ENCODE measurements around the gene IL17RB.

IL17RB gene

DNA sequence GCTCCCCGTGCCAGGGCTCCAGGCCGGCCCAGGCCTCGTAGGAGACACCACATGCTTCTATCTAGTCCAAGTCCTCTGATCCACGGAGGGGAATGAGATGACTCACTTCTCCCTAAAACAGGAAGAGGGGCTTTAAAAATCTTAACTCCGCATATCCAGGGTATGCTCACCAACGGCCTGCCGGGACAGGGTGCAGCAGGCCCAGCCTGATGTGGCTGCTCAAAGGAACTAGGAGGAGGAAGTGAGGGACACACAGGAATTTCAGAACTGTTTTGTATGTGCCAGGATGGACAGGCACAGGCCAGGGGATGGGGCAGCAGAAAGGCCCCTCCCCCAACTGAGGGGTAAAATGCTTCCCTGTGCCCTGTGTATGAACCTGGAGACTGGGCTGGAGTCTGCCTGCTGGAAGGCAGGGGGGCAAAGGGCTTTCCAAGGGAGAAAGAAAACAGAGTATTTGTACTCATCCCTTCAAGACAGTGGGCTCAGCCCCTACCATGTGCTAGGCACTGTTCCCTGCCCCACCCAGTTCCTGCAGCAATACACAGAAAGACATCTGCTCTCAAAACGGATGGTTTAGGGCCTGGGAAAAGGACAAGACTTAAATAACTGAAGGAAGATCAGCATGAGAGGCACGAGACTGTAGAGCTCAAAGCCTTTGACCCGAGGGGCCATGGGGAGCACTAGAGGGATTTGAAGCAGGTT is 22.3 kb upstream of the IL17RB start:
- TF ChIP-seq POU2F2 (IDR thresholded peaks at IDR 0.05; ENCODE audit: low read depth, low read length) (no peak), POLR2A (IDR thresholded peaks at IDR 0.05; ENCODE audit: low read depth, low read length) (no peak), TAF1 (IDR thresholded peaks at IDR 0.05; ENCODE audit: low read depth, low read length) (no peak), SPI1 (IDR thresholded peaks at IDR 0.05; ENCODE audit: low read depth, low read length) (no peak), POLR2AphosphoS5 (IDR thresholded peaks at IDR 0.05; ENCODE audit: low read depth, low read length) (no peak), PAX5 (IDR thresholded peaks at IDR 0.05; ENCODE audit: insufficient read depth, low read length, severe bottlenecking) (no peak)
- no peak for DNase-seq (ENCODE audit: insufficient read length, low spot score)
- FAIRE-seq: no peak

DNA sequence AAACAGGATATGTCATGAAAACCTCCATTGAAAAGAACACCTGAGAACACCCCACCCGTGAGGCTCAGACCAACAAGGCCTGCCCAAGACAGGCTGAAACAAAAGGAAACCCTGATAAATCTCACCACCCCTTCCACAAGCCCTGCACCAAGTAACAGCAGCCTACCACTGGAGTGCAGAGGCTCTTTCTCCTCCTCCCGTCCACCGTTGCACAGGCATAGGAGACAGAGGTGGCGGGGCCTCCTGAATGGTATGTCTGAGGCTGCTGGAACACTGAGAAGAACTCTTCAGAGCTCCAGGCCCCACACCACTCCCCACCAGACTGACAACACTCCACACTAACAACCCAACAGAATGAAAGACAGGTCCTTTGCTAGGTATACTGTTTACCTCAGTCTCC is 21.6 kb upstream of the IL17RB start:
- FAIRE-seq: no peak
- TF ChIP-seq POLR2A (IDR thresholded peaks at IDR 0.05; ENCODE audit: low read depth, low read length) (no peak), POLR2AphosphoS5 (IDR thresholded peaks at IDR 0.05; ENCODE audit: low read depth, low read length) (no peak), SPI1 (IDR thresholded peaks at IDR 0.05; ENCODE audit: low read depth, low read length) (no peak), PAX5 (IDR thresholded peaks at IDR 0.05; ENCODE audit: insufficient read depth, low read length, severe bottlenecking) (no peak), TAF1 (IDR thresholded peaks at IDR 0.05; ENCODE audit: low read depth, low read length) (no peak), POU2F2 (IDR thresholded peaks at IDR 0.05; ENCODE audit: low read depth, low read length) (no peak)
- no peak for DNase-seq (ENCODE audit: insufficient read length, low spot score)

DNA sequence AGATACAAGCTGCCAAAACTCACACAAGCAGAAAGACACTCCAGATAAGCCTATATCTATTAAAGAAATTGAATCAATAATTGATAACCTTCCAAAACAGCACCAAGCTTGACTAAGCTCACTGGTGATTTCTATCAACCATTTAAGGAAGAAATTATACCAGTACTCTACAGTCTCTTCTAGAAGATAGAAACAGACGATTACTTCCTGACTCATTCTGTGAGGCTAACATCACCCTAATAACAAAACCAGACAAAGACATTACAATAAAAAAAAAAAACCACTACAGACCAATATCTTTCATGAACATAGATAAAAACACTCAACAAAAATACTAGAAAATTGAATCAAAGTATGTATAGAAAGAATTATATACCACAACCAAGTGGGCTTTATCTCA is 20.3 kb upstream of the IL17RB start:
- TF ChIP-seq SPI1 (IDR thresholded peaks at IDR 0.05; ENCODE audit: low read depth, low read length) (no peak), POLR2AphosphoS5 (IDR thresholded peaks at IDR 0.05; ENCODE audit: low read depth, low read length) (no peak), PAX5 (IDR thresholded peaks at IDR 0.05; ENCODE audit: insufficient read depth, low read length, severe bottlenecking) (no peak), POLR2A (IDR thresholded peaks at IDR 0.05; ENCODE audit: low read depth, low read length) (no peak), TAF1 (IDR thresholded peaks at IDR 0.05; ENCODE audit: low read depth, low read length) (no peak), POU2F2 (IDR thresholded peaks at IDR 0.05; ENCODE audit: low read depth, low read length) (no peak)
- no peak for FAIRE-seq
- no peak for DNase-seq (ENCODE audit: insufficient read length, low spot score)

DNA sequence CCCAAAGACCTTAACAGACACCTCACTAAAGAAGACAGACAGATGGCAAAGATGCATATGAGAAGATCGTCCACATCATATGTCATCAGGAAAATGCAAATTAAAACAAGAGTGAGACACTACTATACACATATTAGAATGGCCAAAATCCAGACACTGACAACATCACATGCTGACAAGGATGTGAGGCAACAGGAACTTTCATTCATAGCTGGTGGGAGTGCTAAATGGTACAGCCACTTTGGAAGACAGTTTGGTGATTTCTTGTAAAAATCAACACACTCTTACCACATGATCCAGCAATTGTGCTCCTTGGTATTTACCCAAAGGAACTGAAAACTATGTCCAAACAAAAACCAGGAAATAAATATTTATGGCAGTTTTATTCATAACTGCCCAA is 17.8 kb upstream of the IL17RB start:
- TF ChIP-seq POLR2A (IDR thresholded peaks at IDR 0.05; ENCODE audit: low read depth, low read length) (no peak), TAF1 (IDR thresholded peaks at IDR 0.05; ENCODE audit: low read depth, low read length) (no peak), PAX5 (IDR thresholded peaks at IDR 0.05; ENCODE audit: insufficient read depth, low read length, severe bottlenecking) (no peak), POLR2AphosphoS5 (IDR thresholded peaks at IDR 0.05; ENCODE audit: low read depth, low read length) (no peak), POU2F2 (IDR thresholded peaks at IDR 0.05; ENCODE audit: low read depth, low read length) (no peak), SPI1 (IDR thresholded peaks at IDR 0.05; ENCODE audit: low read depth, low read length) (no peak)
- FAIRE-seq: no peak
- no peak for DNase-seq (ENCODE audit: insufficient read length, low spot score)

DNA sequence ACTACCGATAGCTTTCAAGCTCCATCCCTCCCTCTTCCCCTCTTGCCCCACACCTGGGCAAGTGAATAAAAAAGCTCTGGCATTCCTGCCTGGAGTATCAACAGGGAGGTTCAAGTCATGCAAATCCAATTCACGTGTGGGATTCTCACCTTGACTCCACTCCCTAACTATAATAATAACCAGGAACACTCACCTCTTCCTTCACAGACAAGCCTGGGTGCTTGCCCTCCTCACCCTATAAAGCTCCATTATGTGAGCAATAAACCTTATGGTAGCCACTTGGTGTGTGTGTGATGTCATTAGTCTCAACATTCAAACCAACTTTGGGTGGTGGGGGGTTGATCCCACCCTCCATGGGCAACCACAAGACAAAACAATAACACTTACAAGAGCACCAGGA is 16.8 kb upstream of the IL17RB start:
- TF ChIP-seq POU2F2 (IDR thresholded peaks at IDR 0.05; ENCODE audit: low read depth, low read length): no peak
- TF ChIP-seq TAF1 (IDR thresholded peaks at IDR 0.05; ENCODE audit: low read depth, low read length): no peak
- no peak for TF ChIP-seq PAX5 (IDR thresholded peaks at IDR 0.05; ENCODE audit: insufficient read depth, low read length, severe bottlenecking)
- no peak for TF ChIP-seq POLR2A (IDR thresholded peaks at IDR 0.05; ENCODE audit: low read depth, low read length)
- TF ChIP-seq SPI1 (IDR thresholded peaks at IDR 0.05; ENCODE audit: low read depth, low read length): no peak
- no peak for TF ChIP-seq POLR2AphosphoS5 (IDR thresholded peaks at IDR 0.05; ENCODE audit: low read depth, low read length)
- FAIRE-seq (peak; percentile 40), DNase-seq (ENCODE audit: insufficient read length, low spot score) (no peak)

- no peak for FAIRE-seq
- no peak for TF ChIP-seq SPI1 (IDR thresholded peaks at IDR 0.05; ENCODE audit: low read depth, low read length)
- no peak for TF ChIP-seq POLR2A (IDR thresholded peaks at IDR 0.05; ENCODE audit: low read depth, low read length)
- DNase-seq (ENCODE audit: insufficient read length, low spot score): no peak
Measured at GRCh38 chr3:53830944-53831343, 15.4 kb upstream of the IL17RB start.

- FAIRE-seq: no peak
- TF ChIP-seq POLR2AphosphoS5 (IDR thresholded peaks at IDR 0.05; ENCODE audit: low read depth, low read length): no peak
- TF ChIP-seq PAX5 (IDR thresholded peaks at IDR 0.05; ENCODE audit: insufficient read depth, low read length, severe bottlenecking): no peak
- TF ChIP-seq SPI1 (IDR thresholded peaks at IDR 0.05; ENCODE audit: low read depth, low read length): no peak
- no peak for TF ChIP-seq POU2F2 (IDR thresholded peaks at IDR 0.05; ENCODE audit: low read depth, low read length)
- no peak for TF ChIP-seq TAF1 (IDR thresholded peaks at IDR 0.05; ENCODE audit: low read depth, low read length)
- no peak for TF ChIP-seq POLR2A (IDR thresholded peaks at IDR 0.05; ENCODE audit: low read depth, low read length)
Measured at GRCh38 chr3:53833053-53833645, 13.2 kb upstream of the IL17RB start.

DNA sequence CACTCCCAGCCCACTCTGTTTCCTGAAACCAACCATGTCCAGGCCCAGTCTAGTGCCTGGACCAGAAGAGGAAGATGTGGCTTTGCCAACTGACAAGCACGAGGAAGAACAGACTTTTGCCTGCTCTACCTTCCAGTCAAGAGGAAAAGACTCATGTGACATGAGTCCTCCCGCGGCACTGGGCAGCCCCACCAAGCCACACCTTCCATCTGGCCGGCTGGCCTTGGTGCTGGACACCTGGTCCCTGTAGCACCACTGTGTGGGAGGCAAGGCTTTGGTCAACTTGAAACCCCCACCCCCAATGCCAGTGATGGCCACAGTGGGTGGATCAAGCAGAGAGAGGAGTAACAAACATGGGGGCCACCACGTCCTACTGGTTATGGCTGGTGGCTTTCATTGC is 12.7 kb upstream of the IL17RB start:
- DNase-seq (ENCODE audit: insufficient read length, low spot score) (no peak), FAIRE-seq (no peak)
- TF ChIP-seq TAF1 (IDR thresholded peaks at IDR 0.05; ENCODE audit: low read depth, low read length) (no peak), POLR2AphosphoS5 (IDR thresholded peaks at IDR 0.05; ENCODE audit: low read depth, low read length) (no peak)

More at GRCh38 chr3:53833053-53833645, 13.2 kb upstream of the IL17RB start:
- no peak for DNase-seq (ENCODE audit: insufficient read length, low spot score)

GRCh38 chr3:53834429-53835095 is 11.8 kb upstream of the IL17RB start:
- TF ChIP-seq POU2F2 (IDR thresholded peaks at IDR 0.05; ENCODE audit: low read depth, low read length): no peak
- TF ChIP-seq SPI1 (IDR thresholded peaks at IDR 0.05; ENCODE audit: low read depth, low read length): no peak
- TF ChIP-seq POLR2A (IDR thresholded peaks at IDR 0.05; ENCODE audit: low read depth, low read length): no peak
- no peak for TF ChIP-seq POLR2AphosphoS5 (IDR thresholded peaks at IDR 0.05; ENCODE audit: low read depth, low read length)
- TF ChIP-seq PAX5 (IDR thresholded peaks at IDR 0.05; ENCODE audit: insufficient read depth, low read length, severe bottlenecking): no peak
- TF ChIP-seq TAF1 (IDR thresholded peaks at IDR 0.05; ENCODE audit: low read depth, low read length): no peak
- FAIRE-seq (no peak), DNase-seq (ENCODE audit: insufficient read length, low spot score) (no peak)
